Osteocyte (in vitro differentiated cells): ENCODE results near the gene C7orf25. TPM values are rescaled to one million over a fixed set of nuclear protein-coding genes. Genes with fewer than 3 reads are reported as not detected.

Experiments
- DNase-seq: peaks from one replicate; pipeline ENCODE4 v3.0.0; 2021; ENCODE audit warnings: mixed read lengths; ENCODE audit not compliant: unreplicated experiment; ENCODE audit errors: extremely low spot score
- H3K27ac Mint-ChIP-seq: one replicate; pipeline ENCODE4 v1.8.0; 2021; ENCODE audit warnings: mild to moderate bottlenecking, mixed read lengths; ENCODE audit not compliant: unreplicated experiment
- H3K27me3 Mint-ChIP-seq: one replicate; pipeline ENCODE4 v1.8.0; 2021; ENCODE audit warnings: mixed read lengths; ENCODE audit not compliant: unreplicated experiment
- H3K36me3 Mint-ChIP-seq: one replicate; pipeline ENCODE4 v1.8.0; 2021; ENCODE audit warnings: mixed read lengths; ENCODE audit not compliant: unreplicated experiment
- H3K4me1 Mint-ChIP-seq: one replicate; pipeline ENCODE4 v1.8.0; 2021; ENCODE audit warnings: mixed read lengths; ENCODE audit not compliant: unreplicated experiment
- H3K4me3 Mint-ChIP-seq: one replicate; pipeline ENCODE4 v1.8.0; 2021; ENCODE audit warnings: mild to moderate bottlenecking, moderate library complexity, mixed read lengths; ENCODE audit not compliant: unreplicated experiment
- H3K9me3 Mint-ChIP-seq: one replicate; pipeline ENCODE4 v1.8.0; 2021; ENCODE audit warnings: mixed read lengths; ENCODE audit not compliant: unreplicated experiment
- total RNA-seq: library from RNA; stranded (reverse); gene quantifications from 2 replicates; pipeline ENCODE4 v1.2.1, GENCODE V29; 2021
- TF ChIP-seq, protein P1 (sequence below): fragments of 200-600 bp; sonication (generic); IDR thresholded peaks from 2 replicates; pipeline ENCODE4 v1.5.0; 2021; ENCODE audit warnings: antibody characterized with exemption, mild to moderate bottlenecking, moderate library complexity

C7orf25 gene
- total RNA-seq, 1 donor from 2014 or later, result 9.9 TPM

DNA sequence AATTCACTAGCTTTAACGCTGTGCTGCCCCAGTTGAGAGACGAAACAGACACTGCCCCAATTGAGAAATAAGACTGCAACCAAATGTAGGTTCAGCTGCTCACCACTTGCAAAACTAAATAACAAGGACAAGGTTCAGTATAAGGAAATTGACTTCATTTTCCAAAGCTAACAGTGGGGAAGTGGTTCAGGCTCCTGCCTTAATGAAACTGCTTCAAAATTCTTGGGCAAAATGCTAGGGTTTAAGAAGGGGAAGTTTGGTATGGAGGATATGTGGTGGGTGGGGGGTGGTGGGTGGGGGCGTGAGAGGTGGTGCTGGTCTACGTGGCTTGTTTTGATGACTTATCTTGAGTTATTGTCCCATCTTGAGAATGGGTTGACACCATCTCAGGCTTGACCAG lies 42.1 kb upstream of the C7orf25 start:
- TF ChIP-seq, protein P1, sequence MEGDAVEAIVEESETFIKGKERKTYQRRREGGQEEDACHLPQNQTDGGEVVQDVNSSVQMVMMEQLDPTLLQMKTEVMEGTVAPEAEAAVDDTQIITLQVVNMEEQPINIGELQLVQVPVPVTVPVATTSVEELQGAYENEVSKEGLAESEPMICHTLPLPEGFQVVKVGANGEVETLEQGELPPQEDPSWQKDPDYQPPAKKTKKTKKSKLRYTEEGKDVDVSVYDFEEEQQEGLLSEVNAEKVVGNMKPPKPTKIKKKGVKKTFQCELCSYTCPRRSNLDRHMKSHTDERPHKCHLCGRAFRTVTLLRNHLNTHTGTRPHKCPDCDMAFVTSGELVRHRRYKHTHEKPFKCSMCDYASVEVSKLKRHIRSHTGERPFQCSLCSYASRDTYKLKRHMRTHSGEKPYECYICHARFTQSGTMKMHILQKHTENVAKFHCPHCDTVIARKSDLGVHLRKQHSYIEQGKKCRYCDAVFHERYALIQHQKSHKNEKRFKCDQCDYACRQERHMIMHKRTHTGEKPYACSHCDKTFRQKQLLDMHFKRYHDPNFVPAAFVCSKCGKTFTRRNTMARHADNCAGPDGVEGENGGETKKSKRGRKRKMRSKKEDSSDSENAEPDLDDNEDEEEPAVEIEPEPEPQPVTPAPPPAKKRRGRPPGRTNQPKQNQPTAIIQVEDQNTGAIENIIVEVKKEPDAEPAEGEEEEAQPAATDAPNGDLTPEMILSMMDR, result no peak
- Mint-ChIP-seq H3K27ac (no peak overlapping the region), H3K4me3 (no peak overlapping the region), H3K9me3 (peaks cover 9% of the 10 kb centered on the region), H3K4me1 (no peaks in the 10 kb centered on the region), H3K27me3 (peaks cover 28% of the 10 kb centered on the region), H3K36me3 (no peaks in the 10 kb centered on the region)
- DNase-seq, result no peak

DNA sequence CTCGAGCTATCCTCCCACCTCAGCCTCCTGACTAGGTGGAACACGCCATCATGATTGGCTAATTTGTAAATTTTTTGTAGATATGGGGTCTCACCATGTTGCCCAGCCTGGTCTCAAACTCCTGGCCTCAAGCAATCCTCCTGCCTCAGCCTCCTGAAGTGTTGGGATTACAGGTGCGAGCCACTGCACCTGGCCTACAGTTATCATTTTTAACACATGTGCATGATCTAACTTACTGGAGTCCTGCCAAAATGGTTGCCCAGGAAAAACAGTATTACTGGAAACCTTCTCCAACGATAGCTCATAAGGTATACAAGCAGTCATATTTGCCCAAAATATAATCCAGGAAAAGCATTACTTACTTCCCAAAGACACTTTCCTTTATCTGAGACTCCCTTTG lies 40.5 kb upstream of the C7orf25 start:
- H3K27ac Mint-ChIP-seq, result no peak overlapping the region
- TF ChIP-seq, protein P1, result no peak
- peaks cover 9% of the 10 kb centered on the region for H3K9me3 Mint-ChIP-seq
- no peak overlapping the region for H3K4me3 Mint-ChIP-seq
- no peak for DNase-seq
- H3K27me3 Mint-ChIP-seq, result peaks cover 28% of the 10 kb centered on the region
- no peaks in the 10 kb centered on the region for H3K36me3 Mint-ChIP-seq
- H3K4me1 Mint-ChIP-seq, result peaks cover 3% of the 10 kb centered on the region

DNA sequence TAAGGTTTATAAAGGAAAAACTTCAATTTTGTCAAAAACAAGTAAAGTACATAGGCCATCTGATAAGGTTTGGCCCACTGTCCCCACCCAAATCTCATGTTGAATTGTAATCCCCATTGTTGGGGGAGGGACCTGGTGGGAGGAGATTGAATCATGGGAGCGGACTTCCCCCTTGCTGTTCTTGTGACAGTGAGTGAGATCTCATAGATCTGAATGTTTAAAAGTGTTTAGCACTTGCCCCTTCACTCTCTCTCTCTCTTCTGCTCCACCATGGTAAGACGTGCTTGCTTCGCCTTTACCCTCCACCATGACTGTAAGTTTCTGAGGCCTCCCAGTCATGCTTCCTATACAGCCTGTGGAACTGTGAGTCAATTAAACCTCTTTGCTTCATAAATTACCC lies 38.5 kb upstream of the C7orf25 start:
- TF ChIP-seq, protein P1, result no peak
- Mint-ChIP-seq H3K27ac (no peak overlapping the region), H3K4me3 (no peak overlapping the region), H3K9me3 (peaks cover 4% of the 10 kb centered on the region), H3K27me3 (peaks cover 18% of the 10 kb centered on the region), H3K36me3 (no peaks in the 10 kb centered on the region), H3K4me1 (peaks cover 12% of the 10 kb centered on the region)
- no peak for DNase-seq

DNA sequence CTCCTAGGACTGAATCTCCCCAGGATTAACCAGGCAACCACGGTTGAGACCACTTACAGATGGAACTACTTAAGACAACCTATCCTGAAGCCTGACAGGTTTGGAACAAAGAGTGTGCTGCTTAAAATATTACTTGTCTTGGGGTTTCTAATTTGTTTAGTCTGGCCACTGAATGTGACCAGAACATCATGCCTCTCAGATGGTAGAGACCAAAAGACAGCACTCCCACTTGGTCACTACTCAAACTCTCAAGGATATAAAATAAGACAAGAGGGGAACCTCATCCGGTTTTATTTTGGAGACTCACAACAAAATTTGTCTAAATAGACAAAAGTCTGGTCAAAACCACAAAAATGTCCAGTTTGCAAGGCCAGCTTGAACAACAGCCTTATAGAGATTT lies 35.7 kb upstream of the C7orf25 start:
- Mint-ChIP-seq H3K27ac (no peak overlapping the region), H3K9me3 (peaks cover 4% of the 10 kb centered on the region), H3K4me1 (peaks cover 13% of the 10 kb centered on the region), H3K36me3 (no peaks in the 10 kb centered on the region), H3K4me3 (no peak overlapping the region), H3K27me3 (peaks cover 10% of the 10 kb centered on the region)
- TF ChIP-seq, protein P1, result no peak
- no peak for DNase-seq

DNA sequence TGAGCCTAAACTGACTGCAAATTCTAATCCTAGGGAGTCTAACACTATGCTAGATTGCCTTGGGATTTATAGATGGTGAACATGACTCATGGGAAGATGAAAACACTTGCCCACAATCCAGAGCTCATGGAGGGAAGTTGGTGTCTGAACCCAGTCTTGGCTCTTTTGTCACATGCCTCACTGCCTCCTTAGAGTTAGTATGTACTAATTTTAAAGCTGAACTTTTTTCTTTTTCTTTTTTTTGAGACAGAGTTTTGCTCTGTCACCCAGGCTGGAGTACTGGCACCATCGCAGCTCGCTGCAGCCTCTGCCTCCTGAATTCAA lies 34.7 kb upstream of the C7orf25 start:
- peaks cover 6% of the 10 kb centered on the region for H3K27me3 Mint-ChIP-seq
- peaks cover 13% of the 10 kb centered on the region for H3K4me1 Mint-ChIP-seq
- peaks cover 4% of the 10 kb centered on the region for H3K9me3 Mint-ChIP-seq
- TF ChIP-seq, protein P1, result no peak
- H3K36me3 Mint-ChIP-seq, result no peaks in the 10 kb centered on the region
- no peak for DNase-seq
- no peak overlapping the region for H3K4me3 Mint-ChIP-seq
- no peak overlapping the region for H3K27ac Mint-ChIP-seq
